GM10266 (cell line): Measurements from ENCODE around the gene C2CD4C.

Experiments
- DNase-seq: peaks from one replicate; pipeline ENCODE4 v3.0.0; 2012; ENCODE audit errors: extremely low spot score
- TF ChIP-seq, protein P1 (sequence below): IDR thresholded peaks from 2 replicates; pipeline ENCODE4 v1.5.1; 2012; ENCODE audit warnings: mild to moderate bottlenecking, low read depth; ENCODE audit not compliant: control insufficient read depth, insufficient read depth; ENCODE audit errors: missing control alignments

The C2CD4C gene

DNA sequence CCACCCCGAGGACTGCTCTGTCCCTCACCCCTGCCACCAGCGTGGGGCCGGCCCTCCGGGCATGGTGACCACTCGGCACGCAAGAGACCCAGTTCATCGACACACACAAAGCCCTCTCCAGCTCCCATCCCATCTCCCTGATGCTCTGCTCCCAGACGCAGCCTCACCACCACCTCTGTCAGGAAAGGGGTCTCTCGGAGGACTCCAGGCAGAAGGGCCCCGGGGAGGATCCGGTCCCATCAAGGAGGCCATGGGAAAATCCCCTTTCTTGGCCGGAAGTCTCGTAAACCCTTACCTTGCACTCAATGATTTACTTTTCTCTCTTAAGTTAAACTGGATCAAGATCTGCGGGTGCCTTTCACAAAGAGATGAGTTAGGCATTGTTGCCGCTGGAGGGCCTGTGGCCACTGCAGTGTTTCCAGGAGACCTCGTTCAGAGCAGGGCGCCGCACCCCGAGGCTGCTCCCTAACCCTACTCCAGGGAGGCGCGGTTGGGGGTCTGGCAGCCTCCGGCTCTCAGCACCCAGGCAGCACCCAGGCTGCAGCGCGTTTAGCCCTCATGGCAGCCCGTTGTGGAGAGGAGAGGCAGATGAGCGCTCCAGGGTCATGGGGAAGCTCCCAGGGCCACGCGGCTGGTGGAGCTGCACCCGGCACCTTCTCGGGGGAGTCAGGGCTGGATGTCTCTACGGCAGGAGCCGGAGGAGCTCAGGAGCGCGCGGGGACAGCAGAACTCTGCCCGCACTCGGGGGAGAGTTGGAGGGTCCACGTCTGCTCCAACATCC is 31.0 kb downstream of the C2CD4C start:
- TF ChIP-seq, protein P1, sequence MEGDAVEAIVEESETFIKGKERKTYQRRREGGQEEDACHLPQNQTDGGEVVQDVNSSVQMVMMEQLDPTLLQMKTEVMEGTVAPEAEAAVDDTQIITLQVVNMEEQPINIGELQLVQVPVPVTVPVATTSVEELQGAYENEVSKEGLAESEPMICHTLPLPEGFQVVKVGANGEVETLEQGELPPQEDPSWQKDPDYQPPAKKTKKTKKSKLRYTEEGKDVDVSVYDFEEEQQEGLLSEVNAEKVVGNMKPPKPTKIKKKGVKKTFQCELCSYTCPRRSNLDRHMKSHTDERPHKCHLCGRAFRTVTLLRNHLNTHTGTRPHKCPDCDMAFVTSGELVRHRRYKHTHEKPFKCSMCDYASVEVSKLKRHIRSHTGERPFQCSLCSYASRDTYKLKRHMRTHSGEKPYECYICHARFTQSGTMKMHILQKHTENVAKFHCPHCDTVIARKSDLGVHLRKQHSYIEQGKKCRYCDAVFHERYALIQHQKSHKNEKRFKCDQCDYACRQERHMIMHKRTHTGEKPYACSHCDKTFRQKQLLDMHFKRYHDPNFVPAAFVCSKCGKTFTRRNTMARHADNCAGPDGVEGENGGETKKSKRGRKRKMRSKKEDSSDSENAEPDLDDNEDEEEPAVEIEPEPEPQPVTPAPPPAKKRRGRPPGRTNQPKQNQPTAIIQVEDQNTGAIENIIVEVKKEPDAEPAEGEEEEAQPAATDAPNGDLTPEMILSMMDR: no peak
- DNase-seq: no peak

DNA sequence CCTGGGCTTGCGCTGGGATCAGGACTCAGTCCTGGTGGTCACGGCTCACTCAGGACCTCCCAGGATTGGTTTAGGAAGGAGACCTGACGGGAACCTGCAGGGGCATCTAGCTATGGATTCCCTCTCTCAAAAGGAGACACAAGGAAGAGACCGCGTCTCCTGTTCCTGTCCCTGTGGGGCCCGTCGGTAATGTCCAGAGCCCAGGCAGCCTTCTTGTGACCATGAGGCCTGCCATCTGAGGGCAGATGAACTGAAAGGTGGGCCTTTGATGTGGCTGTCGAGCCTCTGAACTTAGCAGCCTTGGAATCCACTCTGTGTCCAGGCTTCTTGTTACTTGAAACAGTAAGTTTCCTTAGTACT is 32.9 kb downstream of the C2CD4C start:
- DNase-seq: no peak
- TF ChIP-seq, protein P1: no peak

DNA sequence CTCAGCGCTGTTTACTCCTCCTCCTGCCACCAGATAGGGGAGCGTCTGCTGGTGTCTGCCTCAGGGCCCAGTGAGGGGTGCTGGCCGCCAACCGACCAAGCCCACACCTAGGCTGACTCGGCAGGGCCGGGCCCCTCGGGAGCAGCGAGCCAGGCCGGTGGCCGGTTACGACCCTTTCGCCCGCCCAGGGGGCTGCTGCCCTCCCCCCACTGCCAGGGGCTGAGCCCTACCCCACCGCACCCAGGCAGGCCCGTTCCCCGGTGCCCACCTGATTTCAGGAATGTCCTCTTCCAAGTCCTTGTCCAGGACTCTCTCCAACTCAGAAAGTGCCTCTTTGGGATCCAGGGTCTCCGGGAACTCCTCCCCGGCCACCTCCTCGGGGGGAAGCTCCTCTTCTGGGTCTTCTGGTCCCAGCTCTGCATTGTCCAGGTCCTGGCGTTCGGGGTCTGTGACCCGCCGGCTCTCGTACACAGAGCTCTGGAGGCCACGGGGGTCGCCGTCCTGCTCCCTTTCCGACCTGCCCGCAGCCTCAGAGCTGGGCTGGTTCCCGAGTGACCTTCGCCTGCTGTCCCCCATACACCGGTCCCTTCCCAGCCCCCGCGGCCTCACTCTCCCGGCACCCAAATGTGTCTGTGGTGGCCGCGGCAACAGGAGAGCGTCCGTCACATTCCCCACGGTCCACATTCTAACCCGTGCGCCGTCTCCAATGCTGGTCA is 33.4 kb downstream of the C2CD4C start:
- TF ChIP-seq, protein P1: no peak
- DNase-seq: no peak

DNA sequence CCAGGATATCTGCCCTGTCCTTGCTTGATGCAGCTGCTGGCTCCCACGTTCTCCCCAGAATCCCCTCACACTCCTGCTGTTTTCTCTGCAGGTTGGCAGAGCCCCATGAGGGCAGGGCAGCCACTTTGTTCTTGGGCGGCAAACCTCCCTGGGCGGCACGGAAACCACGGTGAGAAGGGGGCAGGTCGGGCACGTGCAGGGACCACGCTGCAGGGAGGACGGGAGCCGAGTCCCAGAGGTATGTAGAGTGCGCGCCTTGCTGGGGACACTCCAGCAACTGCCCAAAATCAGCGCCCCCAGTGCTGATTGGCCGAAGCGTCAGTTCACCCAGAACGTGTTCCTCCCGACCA is 34.1 kb downstream of the C2CD4C start:
- DNase-seq: no peak
- TF ChIP-seq, protein P1: no peak

DNA sequence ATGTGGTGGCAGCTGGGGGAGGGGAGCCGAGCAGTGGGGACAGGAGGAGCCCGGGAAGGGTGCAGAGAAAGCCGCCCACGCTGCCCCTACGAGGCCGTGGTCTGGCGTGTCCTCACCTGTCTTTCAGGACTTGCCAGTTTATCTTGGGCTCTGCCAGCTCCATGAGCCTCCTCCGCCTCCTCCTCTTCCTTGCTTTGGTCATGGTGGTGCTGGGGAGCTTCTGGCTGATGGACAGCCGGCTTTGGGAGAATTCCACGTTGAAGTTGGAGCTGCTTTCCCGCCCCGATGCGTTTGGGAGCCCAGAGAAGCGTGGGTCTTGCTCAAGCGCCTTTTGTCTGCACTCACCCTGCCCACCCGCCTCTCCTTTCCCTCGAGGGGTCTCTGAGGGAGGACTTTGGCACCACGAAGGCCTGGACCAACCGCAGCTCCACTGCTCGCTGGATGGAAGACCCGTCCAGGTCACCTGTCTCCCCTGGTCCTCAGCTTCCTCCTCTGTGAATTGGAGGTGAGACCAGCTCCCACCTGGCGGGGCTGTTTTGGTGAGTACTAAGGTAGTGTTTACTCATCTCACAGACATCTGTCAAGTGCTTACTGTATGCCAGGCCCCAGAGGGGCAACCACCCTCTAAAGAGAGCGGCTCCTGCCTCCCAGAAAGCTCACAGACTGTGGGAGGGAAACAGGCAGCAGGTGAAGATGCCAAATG is 34.6 kb downstream of the C2CD4C start:
- TF ChIP-seq, protein P1: no peak
- DNase-seq: peak; percentile 45

DNA sequence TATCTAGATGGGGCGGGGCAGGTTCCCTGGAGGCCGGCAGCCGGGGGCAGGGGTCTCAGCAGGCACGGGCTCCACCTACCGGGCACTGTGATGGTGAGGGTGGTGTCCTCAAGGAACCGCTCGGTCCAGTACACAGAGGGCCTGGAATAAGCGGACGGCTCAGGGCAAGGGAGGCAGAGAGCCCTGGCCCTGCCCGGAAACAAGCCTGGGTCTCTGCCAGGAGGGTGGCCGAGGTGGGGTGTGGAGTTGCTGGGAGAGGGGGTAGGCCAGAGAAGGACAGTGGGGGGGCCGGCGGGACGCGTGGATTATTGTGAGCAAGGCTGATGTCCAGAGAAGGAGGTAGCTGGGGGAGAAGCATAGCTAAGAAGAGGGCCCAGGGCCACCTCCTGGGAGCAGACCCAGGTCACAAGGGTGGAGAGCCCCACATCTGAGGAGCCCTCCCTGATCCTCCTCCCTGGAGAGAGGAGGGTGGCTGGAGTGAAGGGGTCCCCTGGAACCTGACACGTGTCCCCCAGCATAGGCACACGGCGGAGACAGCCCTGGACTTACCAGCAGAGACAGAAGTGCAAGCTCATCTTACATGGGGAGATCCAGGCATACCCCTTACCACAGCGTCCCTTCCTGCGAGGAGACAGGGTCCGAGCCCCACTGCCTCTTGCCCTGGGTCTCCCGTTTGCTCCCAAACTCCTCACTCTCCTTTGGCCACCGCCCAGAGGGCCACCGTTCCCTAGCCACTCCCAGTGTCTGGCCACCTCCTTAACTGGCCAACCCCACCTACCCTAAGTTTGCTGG is 35.4 kb downstream of the C2CD4C start:
- no peak for DNase-seq
- TF ChIP-seq, protein P1: no peak
